Fibroblast of the conjunctiva (primary cell): Measurements from ENCODE around the gene CSNK1E.

Experiments used
- DNase-seq: peaks from one replicate; pipeline ENCODE4 v3.0.0-alpha.2; 2010; ENCODE audit warnings: low read depth

The CSNK1E gene

DNA sequence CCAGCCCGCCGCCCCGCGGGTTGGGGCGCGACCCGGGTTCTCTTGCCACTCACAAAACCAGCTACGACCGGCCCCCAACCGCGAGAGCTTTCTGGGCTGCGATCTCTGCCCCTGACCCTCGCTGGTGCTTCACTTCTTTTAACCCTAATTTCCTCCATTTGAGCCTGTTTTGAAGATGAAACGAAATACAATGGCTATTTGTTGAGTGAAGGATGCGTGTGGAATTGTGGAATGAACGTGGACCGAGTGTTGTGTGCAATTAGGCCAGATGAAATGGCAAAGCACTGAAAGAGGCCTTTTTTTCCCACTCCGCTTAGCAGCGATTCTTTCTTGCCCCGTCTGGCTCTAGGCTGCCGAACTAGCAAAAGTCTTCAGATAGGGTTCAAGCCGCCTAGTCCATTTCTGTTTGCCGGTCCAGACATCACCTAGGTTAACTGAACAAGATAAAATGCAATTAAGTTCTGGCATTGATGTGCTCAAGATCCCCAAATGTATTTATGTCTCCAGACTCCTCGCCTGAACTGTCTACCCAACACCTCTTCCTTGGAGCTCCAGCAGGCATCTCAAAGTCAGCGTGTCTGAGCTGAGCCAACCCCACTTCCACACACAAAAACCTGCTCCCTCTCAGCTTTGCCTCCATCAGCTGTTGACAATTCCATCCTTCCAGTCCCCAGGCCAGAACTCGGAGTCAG, 44.0 kb downstream of the CSNK1E start:
- no peak for DNase-seq

DNA sequence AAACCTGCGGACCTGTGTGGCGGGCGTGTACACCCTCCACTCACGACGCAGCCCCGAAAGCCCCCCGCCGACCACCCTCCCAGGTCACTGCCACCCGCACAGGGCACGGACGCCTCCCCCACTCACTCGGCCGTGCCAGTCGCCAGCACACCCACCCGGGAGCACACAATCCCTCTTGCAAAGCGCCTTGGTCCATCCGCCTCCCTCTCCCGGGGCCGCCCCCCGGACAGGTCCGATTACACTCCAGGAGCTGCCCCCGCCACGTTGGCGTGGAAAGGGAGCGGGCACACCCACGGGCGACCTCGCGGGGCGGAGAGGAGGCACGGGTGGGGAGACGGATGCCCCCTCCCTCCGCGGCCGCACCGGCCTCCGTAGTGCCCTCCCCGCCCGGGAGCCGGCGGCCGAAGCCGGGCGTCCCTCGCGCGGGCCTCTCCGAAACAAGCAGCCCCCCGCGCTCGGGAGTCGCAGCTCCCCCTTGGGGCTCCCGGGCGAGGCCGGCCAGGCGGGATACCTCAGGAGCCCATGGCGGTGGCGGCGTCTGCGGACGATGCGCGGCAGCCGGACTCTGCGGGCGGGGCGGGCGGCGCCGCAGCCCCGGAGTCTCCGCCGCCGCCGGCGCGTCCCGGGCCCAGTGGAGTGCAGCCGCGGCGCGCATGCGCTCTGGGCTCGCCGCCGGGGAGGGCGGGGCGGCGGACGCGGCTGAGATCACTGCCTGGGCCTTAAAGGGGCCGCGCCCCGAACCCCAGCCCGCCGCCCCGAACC, 44.7 kb downstream of the CSNK1E start, which contains the start of gene TMEM184B:
Gene TMEM184B, minus strand, starts transcription at position 638 of the 762 bp plus-strand sequence. CDS start 25,049 bp downstream, outside the sequence.
- DNase-seq, result peak; percentile 41

DNA sequence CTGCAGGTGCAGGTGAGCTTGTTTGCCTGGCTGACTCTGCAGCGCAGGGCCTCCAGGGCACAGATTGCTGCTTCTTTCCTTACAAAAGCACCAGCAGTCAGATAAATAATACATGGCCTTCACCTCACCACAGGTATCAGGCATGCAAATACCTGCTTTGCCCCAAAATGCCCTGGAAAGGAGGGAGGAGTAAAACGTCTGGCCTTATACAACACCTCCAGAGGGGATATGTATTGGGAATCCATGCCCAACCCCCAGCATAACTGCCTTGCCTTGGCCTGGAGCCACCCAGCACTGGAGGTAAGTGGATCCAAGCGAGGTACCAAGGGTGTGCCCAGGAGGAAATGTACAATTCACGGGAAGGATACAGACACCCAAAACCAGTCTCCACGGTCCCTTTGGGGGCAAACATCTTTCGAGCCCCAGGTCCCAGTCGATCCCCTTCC, 45.3 kb downstream of the CSNK1E start:
- DNase-seq, result no peak

DNA sequence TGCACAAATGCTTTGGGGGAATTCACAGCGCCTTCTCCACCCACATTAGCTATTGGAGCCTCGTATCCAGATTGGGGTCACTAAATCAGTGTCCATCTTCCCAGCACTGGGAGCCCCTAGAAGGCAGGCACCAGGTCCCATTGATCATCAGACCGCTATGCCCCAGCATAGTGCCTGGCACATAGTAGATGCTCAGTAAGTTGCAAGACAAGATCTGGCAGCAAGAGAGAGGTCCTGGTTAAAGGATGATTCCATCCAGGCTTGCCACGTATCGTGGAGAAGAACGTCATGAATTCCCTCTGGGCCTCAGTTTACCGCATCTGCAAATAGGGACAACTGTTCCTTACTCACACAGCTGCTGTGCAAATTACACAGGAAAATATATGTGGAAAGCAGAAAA, 46.1 kb downstream of the CSNK1E start:
- DNase-seq, result no peak

DNA sequence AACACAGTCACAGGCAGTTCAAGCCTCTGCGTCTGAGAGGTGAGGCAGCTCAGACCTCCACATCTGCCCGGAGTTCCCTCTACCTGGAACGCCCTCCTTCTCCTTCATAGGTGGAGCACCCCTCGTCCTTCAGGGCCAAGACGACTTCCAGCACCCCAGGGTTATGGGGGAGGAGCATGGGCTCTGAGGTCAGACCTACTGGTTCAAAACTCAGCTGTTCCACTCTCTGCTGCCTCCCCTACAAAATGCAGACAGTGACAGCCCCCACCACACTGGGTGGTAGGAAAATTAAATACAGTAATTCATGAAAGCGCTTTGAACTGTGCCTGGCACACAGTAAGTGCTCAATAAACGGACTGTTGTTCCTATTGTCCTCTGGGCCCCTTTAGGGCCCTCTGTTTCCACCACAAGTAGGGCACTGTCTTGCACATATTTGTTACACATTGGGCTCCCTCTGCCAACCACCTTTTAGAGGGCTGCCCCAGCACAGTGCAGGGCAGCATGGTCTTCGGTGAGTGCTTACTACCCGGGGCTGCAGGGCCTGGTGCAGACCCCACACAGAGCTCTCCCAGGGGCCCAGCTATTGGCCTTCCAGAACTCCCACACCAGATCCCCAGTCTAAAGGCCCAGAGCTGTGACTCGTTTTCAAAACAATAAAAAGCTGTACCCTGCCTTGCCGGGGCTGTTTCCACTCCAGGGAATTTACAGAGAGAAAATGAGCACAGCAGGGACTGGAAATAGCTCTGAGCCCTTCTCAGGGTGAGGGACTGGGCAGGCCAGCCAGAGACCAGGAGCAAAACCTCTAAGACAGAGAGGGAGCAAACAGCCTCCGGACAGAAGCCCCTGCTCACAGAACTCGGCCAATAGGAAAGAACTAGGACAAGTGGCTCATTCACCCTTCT, 46.9 kb downstream of the CSNK1E start:
- DNase-seq, result no peak

DNA sequence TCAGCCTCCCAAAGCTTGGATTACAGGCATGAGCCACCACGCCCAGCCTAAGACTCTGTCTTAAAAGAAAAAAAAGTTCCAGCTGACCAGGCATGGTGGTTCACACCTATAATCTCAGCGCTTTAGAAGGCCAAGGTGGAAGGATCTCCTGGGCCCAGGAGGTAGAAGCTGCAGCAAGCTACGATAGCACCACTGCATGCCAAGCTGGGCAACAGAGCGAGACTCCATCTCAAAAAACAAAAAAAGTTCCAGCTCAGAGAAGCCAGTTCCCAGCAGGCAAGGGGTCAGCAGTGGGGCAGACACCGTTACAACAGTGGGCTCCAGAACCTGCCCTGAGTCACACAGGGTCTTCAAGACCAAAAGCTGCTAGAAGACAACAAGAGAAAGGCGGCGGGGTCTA, 47.8 kb downstream of the CSNK1E start:
- no peak for DNase-seq

DNA sequence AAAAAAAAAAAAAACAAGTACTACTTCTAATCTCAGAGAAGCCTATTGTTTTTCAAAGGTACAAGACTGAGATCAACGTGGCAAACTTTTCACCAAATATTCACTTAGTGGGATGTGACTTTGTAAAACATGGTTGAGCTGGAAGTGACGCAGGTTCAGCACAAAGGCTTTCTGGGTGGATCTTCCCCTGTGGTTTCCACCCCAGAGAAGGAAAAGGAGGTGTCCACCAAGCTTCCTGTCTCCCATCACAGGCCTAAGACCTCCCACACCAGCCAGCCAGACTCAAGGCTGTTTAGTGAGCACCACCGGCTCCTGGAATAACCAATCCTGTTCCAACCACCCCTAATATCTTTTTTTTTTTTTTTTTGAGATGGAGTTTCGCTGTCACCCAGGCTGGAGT, 50.1 kb downstream of the CSNK1E start:
- no peak for DNase-seq

DNA sequence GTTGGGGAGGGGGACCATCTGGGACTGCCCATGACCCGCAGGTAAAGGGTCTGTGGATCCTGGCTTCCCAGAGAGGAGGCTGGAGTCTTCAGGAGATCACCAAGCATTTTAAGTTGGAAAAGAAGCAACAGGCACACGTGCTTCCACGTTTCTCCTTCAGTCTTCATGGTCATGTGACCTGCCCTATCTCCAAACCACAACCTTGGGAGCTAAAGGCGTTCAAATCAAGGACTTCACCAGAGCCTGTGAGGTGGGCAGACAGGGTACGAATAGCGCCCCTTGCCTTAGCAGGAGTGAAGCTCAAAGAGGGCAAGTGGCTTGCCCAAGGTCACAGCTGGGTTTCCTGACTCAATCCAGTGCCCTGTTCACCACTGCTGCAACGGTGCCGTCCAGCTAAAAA, 51.1 kb downstream of the CSNK1E start:
- no peak for DNase-seq

DNA sequence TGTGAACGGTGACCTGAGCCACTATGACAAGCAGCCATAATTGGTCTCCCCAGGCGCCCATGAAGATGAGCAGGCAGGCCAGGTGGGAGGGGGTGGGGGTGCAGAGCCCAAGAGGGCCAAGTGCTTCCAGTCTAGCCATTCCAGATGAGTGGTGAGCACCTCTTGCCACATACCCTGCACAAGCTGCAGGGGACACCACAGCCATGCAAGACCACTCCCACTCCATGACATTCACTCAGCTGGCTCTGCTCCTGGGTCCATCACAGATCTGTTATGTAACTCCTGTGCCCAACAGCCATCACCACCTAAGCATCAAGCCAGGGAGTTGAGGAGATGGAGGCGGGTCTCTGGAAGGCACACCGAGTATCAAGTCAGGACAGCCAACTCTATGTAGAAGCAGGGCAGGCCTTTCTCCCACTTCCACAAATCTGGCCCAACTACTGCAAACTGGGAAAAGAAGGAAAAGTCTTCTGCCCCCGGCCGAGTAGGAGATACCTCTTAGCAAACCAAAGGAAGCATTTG, 52.9 kb downstream of the CSNK1E start:
- DNase-seq, result no peak

DNA sequence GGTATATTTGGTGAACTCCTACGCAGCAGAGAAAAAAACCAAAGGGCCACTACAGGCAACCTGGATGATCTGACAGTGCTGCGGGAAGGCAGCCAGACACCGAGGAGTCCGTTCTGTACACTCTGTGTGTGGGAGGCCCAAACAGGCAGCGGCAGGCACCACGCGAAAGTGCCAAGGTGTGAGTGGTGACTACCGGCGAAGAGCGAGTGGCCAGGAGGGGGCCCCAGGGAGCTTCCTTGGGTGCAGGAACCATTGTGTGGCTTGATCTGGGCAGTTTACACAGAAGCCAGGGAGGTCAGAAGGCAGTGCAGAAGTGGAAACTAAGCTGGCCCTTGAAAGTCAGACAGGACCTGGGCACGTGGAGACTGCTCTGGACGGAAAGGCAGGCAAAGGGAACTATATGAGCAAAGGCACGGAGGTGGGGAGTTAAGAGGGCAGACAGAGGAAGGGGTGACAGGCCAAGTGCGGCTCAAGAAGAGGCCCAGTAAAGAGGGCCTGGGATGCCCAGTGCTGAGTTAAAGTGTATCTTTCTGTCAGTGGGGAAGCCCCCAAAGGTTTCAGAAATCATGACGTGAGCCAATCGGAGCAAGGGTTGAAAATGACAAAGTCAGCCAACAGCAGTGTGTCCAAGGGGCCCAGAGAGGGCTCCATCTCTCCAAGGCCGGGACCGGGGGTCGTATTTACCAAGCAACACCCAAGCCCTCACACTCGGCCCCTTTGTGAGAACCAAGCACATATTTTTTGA, 55.0 kb downstream of the CSNK1E start:
- DNase-seq, result no peak

DNA sequence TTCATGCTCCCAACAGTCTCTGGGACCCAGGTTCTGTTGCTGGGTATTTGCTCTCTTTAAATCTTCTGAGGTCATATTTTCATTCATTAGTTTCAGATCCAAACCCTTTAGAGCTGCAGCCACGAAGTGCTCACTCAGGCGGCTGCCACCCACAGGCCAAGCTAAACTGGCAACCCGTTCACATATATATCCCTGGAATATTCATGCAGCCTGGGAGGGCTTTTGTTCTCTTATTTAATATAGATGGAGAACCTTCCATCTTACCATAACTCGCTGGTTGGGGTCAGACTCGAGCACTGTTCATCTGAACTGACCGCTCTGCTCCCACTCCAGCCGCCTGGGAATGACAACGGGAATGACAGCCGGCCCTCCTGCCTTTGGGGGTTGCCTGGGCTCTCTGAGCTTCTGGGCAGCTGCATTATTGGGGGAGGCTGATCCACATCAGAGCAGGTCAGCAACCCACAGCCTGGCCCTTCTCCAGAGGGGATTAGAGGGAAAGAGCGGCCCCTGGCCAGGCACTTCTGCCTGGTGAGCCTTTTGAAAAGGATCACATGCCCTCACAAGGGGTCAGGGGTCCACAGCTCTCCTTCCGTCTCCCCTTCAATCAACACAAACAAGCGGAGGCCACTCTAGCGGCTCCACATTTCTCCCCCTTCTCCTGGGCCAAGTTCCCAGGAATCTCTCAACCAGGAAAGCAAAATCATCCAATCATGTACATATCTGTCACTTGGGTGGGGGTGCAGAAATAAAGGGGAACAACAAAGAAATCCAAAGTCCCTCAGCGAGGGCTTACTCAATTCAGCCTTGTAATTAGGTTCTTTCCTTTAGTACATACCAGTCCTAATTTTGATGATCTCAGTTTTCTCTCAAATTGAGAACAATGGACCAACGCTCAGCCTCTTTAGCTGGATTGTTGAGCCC, 56.2 kb downstream of the CSNK1E start:
- no peak for DNase-seq

DNA sequence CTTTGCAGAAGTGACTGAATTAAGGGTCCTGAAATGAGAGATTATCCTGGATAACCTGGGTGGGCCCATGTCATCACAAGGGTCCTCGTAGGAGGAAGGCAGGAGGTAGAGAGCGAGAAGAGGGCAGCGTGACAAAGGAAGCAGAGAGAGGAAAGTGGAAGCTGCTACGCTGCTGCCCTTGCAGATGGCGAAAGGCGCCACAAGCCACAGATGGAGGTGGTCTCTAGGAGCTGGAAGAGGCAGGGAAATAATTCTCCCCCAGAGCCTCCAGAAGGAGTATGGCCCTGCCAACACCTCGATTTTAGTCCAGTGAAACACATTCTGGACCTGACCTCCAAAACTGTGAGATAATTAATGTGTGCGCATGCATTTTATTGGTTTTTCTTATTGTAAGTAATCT, 57.9 kb downstream of the CSNK1E start:
- no peak for DNase-seq

DNA sequence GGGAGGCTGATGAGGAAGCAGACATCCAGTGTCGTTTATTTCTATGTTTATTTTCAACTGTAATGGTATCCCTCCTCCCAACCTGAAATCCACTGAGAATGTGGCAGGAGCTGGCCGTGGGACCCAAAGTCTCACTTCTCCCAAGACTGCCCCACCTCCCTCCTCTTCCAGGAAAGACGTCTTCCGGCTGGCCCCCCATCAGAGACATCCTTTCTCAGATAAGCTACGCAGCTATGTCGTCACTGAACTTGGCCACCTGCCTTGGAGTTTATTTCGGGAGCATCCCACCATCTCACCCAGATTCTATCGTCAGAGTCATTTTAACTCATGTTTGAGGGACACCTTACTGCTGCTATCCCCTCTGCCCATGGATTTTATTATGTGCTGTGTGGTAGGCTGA, 58.3 kb downstream of the CSNK1E start:
- DNase-seq, result no peak

DNA sequence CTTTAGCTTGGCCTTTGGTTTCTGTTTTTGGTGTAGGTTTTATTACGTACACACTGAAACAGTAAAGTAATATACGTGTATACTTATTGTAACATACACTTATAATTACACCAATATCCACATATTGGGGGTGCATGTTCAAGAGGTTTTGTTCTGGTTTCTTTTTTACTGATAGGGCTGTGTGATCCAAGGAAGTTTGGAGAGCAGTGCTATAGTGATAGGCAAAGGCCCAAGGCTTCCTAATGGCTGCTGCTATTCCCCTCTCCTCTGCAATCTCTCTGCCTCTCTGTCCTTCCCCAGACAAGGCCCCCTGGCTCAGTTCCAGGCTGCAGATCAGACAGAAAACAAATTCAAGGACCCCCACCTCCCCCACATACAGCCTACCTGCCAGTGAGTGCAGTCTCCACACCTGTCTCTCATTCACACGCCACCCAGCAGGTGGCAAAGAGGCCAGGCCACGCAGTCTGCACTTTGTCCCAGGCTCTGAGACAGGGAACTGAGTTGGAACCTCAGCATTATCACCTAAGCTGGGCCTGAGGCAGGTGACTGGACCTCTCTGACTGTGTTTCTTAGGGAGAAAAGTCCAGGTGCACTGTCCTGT, 59.5 kb downstream of the CSNK1E start:
- DNase-seq, result no peak

DNA sequence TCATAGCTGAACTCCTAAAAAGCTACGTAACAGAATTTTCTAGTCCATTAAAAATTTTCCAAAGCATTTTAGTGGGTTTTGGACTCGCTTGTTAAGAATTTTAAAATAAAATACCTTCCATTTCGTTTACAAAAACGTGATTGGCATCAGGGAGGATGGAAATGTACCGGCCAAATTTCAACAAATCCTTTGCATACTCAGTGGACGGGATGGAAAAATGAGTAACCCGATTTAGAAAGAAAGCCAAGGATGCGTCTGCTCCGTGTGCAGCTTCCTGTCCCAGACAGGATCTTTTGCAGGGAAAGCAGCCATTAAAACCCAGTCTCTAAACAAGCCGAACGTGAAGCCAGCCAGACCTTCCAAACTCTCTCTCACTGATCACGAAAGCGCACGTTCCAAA, 60.1 kb downstream of the CSNK1E start:
- DNase-seq, result peak; percentile 51

DNA sequence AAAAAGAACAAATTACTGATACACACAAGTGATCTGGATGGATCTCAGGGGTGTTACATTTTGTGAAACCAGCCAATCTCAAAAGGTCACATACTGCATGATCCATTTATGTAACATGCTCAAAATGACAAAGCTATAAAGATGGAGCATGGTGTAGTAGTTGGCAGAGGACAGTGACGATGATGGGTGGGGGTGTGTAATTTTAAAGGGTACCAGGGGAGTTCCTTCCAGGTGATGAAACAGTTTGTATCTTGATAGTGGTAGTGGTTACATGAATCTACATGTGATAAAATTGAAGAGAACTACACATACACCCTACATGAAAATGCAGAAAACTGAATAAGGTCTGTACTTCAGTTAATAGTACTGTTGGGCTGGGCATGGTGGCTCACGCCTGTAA, 61.5 kb downstream of the CSNK1E start:
- no peak for DNase-seq

DNA sequence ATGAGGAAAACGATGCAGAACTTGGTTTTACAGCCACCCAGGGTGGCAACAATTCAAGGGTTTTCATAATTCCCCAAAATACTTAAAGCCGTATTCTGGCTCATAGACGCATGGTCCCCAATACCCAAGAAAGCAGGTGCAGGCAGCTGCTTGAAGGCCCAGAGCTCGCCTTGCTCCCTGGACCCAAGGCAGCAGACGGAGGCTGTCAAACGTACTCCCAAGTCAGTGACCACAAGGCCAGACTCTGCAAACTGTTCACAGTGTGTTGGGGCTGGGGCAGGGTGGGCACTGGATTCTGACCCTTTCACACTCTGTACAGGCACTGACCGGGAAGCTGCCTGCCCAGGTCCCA, 65.9 kb downstream of the CSNK1E start:
- no peak for DNase-seq

DNA sequence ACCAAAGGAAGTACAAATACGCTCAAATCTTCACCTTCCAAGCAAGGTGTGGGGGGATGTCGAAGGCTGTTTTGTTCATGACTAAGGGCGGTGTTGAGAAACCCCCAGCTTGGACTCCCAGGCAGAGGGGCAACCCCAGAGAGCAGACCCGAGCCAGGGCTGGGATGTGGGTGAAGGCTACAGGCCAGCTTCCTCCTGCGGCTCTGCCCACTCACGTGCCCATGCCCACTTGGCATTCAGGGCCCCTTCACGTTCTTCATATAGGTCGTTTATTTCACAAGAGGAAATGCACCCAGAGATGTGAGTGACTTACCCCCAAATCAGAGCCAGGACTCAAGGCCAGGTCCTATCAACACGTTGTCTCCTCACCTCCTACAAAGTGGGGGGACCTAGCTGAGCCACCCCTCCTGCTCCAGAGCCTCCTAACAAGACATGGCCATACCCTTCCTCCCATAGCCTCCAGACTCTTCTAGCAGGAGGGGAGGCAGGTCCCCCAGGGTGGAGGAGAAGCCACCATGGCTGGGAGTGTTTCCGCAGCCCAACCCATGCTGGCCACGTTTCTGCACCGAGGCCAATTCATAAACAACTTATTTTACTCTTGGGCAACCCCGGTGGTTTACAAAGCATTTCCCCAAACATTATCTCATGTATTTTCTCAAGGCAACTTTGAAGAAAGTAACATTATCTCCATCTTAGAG, 66.4 kb downstream of the CSNK1E start:
- DNase-seq, result no peak

DNA sequence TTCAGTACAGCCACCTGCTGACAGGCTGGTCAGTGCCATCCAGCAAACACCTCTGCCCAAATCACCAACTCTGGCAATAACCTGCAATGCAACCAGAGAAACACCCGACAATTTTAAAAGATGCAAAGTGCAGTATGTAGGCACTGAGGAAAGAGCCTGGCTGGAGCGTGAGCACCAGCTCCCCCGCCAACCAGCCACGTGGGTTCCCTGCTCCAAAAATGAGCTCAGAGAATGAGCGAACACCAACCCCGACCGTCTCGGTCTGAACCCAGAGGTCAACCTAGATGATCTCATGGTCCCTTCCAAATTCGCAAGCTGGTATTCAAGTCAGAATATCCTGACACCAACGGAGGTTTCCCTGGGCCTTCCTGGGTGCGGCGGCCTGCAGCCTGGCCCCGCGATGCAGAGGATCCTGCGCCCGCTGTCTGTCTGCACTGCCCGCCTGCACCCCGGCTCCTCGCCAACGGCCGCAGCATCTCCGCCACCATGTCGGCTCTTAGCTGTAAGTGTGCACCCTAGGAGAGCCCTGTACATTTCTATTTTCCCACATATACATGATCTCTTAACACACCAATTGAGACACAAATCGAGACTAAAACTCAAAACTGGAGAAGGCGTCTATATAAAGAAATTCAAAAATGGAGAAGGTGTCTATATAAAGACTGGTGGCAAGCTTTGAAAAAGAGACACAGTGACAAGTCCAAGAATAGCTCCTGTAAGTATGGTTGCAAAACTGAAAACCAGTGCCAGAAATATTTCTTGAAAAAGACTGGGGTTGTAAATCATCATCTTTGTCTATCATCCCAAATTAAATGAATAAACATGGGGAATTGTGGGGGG, 67.2 kb downstream of the CSNK1E start:
- DNase-seq, result no peak
